MCF 10A (cell line): ENCODE measurements around the gene SUV39H1. TPM values are rescaled to one million over a fixed set of nuclear protein-coding genes. Genes with fewer than 3 reads are reported as not detected.

Experiments
- BruUV-seq: library from RNA; stranded (reverse); fragments of 400-500 nt; replicated peaks from 2 replicates; lab custom pipeline; 2021; lab: Mats Ljungman, UMichigan
- CTCF ChIA-PET: fragments of 300-600 bp; sonication (Branson Sonifier 250); formaldehyde crosslinking; extraction: SDS; loops from one replicate; lab custom pipeline; 2021; ENCODE audit warnings: antibody characterized with exemption, inconsistent platforms; lab: Yijun Ruan, JAX
- POLR2A ChIA-PET: fragments of 300-600, 350-650 bp; sonication (Branson Sonifier 250); formaldehyde crosslinking; extraction: SDS; loops from one replicate; lab custom pipeline; 2020; ENCODE audit warnings: antibody characterized with exemption, inconsistent platforms; lab: Yijun Ruan, JAX
- DNase-seq: peaks from one replicate; pipeline ENCODE4 v3.0.0-alpha.2; 2018; ENCODE audit not compliant: unreplicated experiment
- H3K27ac Mint-ChIP-seq: one replicate; pipeline ENCODE4 v1.8.0; 2022; ENCODE audit warnings: mild to moderate bottlenecking, low read depth, mixed read lengths; ENCODE audit not compliant: unreplicated experiment
- H3K27me3 Mint-ChIP-seq: one replicate; pipeline ENCODE4 v1.8.0; 2022; ENCODE audit warnings: mixed read lengths; ENCODE audit not compliant: insufficient read depth, unreplicated experiment
- H3K36me3 Mint-ChIP-seq: one replicate; pipeline ENCODE4 v1.8.0; 2022; ENCODE audit warnings: mild to moderate bottlenecking, moderate library complexity, mixed read lengths; ENCODE audit not compliant: insufficient read depth, unreplicated experiment
- H3K4me1 Mint-ChIP-seq: one replicate; pipeline ENCODE4 v1.8.0; 2022; ENCODE audit warnings: mixed read lengths; ENCODE audit not compliant: insufficient read depth, unreplicated experiment
- H3K4me3 Mint-ChIP-seq: one replicate; pipeline ENCODE4 v1.8.0; 2022; ENCODE audit warnings: mild to moderate bottlenecking, moderate library complexity, mixed read lengths; ENCODE audit not compliant: unreplicated experiment
- H3K9me3 Mint-ChIP-seq: one replicate; pipeline ENCODE4 v1.8.0; 2022; ENCODE audit warnings: mixed read lengths; ENCODE audit not compliant: unreplicated experiment
- intact Hi-C: fragments of 100-400 bp; cut with micrococcal nuclease; formaldehyde crosslinking; loops from 2 replicates; pipeline ENCODE4 v1.14.1; 2022
- total RNA-seq: library from RNA; stranded (reverse); gene quantifications from 2 replicates; pipeline ENCODE4 v1.2.3, GENCODE V29; 2022
- TF ChIP-seq, protein P1 (sequence below): fragments of 200-600 bp; IDR thresholded peaks from one replicate; pipeline ENCODE4 v1.8.0; 2022; ENCODE audit warnings: antibody characterized with exemption, mild to moderate bottlenecking; ENCODE audit not compliant: unreplicated experiment

SUV39H1 gene
- total RNA-seq, 1 experiment from 2014 or later: 8.7 TPM

DNA sequence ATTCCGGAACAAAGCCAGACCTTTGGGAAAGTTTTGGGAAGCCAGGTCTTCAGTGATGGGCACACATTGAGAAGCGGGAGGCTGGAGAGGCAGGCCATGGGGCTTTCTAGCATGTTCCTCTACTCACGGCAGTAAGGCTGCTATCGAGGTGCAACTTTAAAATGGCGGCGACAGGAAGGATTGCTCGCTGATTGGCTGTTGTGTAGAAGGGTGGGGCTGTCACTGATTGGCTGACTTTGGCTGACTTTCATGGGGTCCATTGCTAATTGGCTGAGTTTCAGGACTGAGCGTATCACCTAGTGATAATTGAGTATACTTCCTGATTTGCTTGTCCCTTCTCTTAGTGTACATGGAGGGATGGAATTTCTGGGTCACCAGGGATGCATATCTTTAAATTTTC is 45.3 kb downstream of the SUV39H1 start:
- DNase-seq: no peak
- Mint-ChIP-seq H3K27ac (no peak overlapping the region), H3K36me3 (no peaks in the 10 kb centered on the region), H3K9me3 (no peaks in the 10 kb centered on the region), H3K27me3 (no peaks in the 10 kb centered on the region), H3K4me1 (no peaks in the 10 kb centered on the region), H3K4me3 (no peak overlapping the region)
- TF ChIP-seq, protein P1, sequence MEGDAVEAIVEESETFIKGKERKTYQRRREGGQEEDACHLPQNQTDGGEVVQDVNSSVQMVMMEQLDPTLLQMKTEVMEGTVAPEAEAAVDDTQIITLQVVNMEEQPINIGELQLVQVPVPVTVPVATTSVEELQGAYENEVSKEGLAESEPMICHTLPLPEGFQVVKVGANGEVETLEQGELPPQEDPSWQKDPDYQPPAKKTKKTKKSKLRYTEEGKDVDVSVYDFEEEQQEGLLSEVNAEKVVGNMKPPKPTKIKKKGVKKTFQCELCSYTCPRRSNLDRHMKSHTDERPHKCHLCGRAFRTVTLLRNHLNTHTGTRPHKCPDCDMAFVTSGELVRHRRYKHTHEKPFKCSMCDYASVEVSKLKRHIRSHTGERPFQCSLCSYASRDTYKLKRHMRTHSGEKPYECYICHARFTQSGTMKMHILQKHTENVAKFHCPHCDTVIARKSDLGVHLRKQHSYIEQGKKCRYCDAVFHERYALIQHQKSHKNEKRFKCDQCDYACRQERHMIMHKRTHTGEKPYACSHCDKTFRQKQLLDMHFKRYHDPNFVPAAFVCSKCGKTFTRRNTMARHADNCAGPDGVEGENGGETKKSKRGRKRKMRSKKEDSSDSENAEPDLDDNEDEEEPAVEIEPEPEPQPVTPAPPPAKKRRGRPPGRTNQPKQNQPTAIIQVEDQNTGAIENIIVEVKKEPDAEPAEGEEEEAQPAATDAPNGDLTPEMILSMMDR: no peak
- ChIA-PET POLR2A (no interaction called here), CTCF (no interaction called here)
- BruUV-seq: no TSS peak
- intact Hi-C loops: no loop called here

- TF ChIP-seq, protein P1: no peak
- no TSS peak for BruUV-seq
- Mint-ChIP-seq H3K4me1 (no peaks in the 10 kb centered on the region), H3K9me3 (no peaks in the 10 kb centered on the region), H3K27me3 (no peaks in the 10 kb centered on the region), H3K4me3 (no peak overlapping the region), H3K27ac (no peak overlapping the region), H3K36me3 (no peaks in the 10 kb centered on the region)
- no peak for DNase-seq
- ChIA-PET CTCF (no interaction called here), POLR2A (no interaction called here)
- intact Hi-C loops: no loop called here
Measured at GRCh38 chrX:48745222-48745621, 48.7 kb downstream of the SUV39H1 start.

- BruUV-seq: no TSS peak
- ChIA-PET POLR2A (no interaction called here), CTCF (no interaction called here)
- TF ChIP-seq, protein P1: no peak
- no peak for DNase-seq
- no peak overlapping the region for H3K27ac Mint-ChIP-seq
- intact Hi-C loops: no loop called here
- no peaks in the 10 kb centered on the region for H3K9me3 Mint-ChIP-seq
- H3K27me3 Mint-ChIP-seq: no peaks in the 10 kb centered on the region
- no peak overlapping the region for H3K4me3 Mint-ChIP-seq
- H3K36me3 Mint-ChIP-seq: no peaks in the 10 kb centered on the region
- H3K4me1 Mint-ChIP-seq: no peaks in the 10 kb centered on the region
Measured at GRCh38 chrX:48747415-48748016, 51.0 kb downstream of the SUV39H1 start.

GRCh38 chrX:48749182-48749581 is 52.6 kb downstream of the SUV39H1 start:
- no TSS peak for BruUV-seq
- no peaks in the 10 kb centered on the region for H3K27me3 Mint-ChIP-seq

More at GRCh38 chrX:48749182-48749581, 52.6 kb downstream of the SUV39H1 start:
- DNase-seq: no peak
- Mint-ChIP-seq H3K4me3 (no peak overlapping the region), H3K36me3 (no peaks in the 10 kb centered on the region), H3K4me1 (no peaks in the 10 kb centered on the region), H3K27ac (no peak overlapping the region), H3K9me3 (no peaks in the 10 kb centered on the region)
- TF ChIP-seq, protein P1: no peak
- CTCF ChIA-PET: interaction anchor here (0.5 to 0.9 kb wide), 2 partner anchors 46 to 53 kb away, joined by 3 to 5 read pairs; partner anchors contain the start of gene HDAC6
- intact Hi-C loops: no loop called here
- POLR2A ChIA-PET: no interaction called here
